HepG2 (cell line): ENCODE measurements around the gene TBCCD1. TPM values are rescaled to one million over a fixed set of nuclear protein-coding genes. Genes with fewer than 3 reads are reported as not detected.

ENCODE experiments used
- AFF4 ChIP-seq: sonication (generic); formaldehyde crosslinking; IDR thresholded peaks from 2 replicates; pipeline ENCODE4 v1.4.0; 2020; ENCODE audit warnings: missing genetic modification reagents
- ASH2L ChIP-seq: fragments of 300-600, 200-600 bp; sonication (generic); IDR thresholded peaks from 2 replicates; pipeline ENCODE4 v1.7.0; 2017; ENCODE audit warnings: low read depth, mild to moderate bottlenecking, moderate library complexity, mixed read lengths, low read length; ENCODE audit not compliant: insufficient read length
- FOXO4 ChIP-seq: sonication (generic); formaldehyde crosslinking; conservative IDR thresholded peaks from 2 replicates; pipeline ENCODE4 v1.8.1; 2023; ENCODE audit warnings: missing genetic modification reagents
- HDAC2 ChIP-seq: sonication (generic); formaldehyde crosslinking; IDR thresholded peaks from 2 replicates; pipeline ENCODE4 v1.4.0; 2020; ENCODE audit warnings: missing genetic modification reagents
- HNRNPL ChIP-seq: fragments of 200-400 bp; formaldehyde crosslinking; IDR thresholded peaks from 2 replicates; pipeline ENCODE4 v1.6.1; 2017; ENCODE audit warnings: mild to moderate bottlenecking, low read depth, low read length
- NFIC ChIP-seq: IDR thresholded peaks from 2 replicates; pipeline ENCODE4 v1.6.1; 2012; ENCODE audit warnings: mild to moderate bottlenecking, low read length, inconsistent platforms
- NR2F1 ChIP-seq, 2 experiments: fragments of 450-650 bp in 1 of 2; formaldehyde crosslinking in 1 of 2; IDR thresholded peaks; 2 replicates each; pipeline versions ENCODE4 v1.5.0 to v1.6.1; 2016 to 2020; ENCODE audit warnings: mild to moderate bottlenecking in 1 of 2, missing compliant biosample characterization in 1 of 2, missing genetic modification reagents in 1 of 2, moderate library complexity in 1 of 2
- PAF1 ChIP-seq: IDR thresholded peaks from 2 replicates; pipeline ENCODE4 v1.6.1; 2016; ENCODE audit warnings: missing genetic modification reagents, missing compliant biosample characterization
- TARDBP ChIP-seq: sonication (generic); formaldehyde crosslinking; IDR thresholded peaks from 2 replicates; pipeline ENCODE4 v1.8.0; 2022; ENCODE audit warnings: mild to moderate bottlenecking, missing genetic modification reagents
- TRIM24 ChIP-seq: sonication (generic); formaldehyde crosslinking; IDR thresholded peaks from 2 replicates; pipeline ENCODE4 v1.8.0; 2022; ENCODE audit warnings: mild to moderate bottlenecking, missing genetic modification reagents
- ZBTB37 ChIP-seq: sonication (generic); formaldehyde crosslinking; IDR thresholded peaks from 2 replicates; pipeline ENCODE4 v1.4.0; 2020; ENCODE audit warnings: mild to moderate bottlenecking, missing genetic modification reagents
- ZKSCAN8 ChIP-seq: IDR thresholded peaks from 2 replicates; pipeline ENCODE4 v1.6.1; 2016; ENCODE audit warnings: borderline replicate concordance, missing genetic modification reagents, missing compliant biosample characterization
- ZMAT3 ChIP-seq: sonication (generic); formaldehyde crosslinking; conservative IDR thresholded peaks from 2 replicates; pipeline ENCODE4 v1.7.0; 2021; ENCODE audit warnings: missing genetic modification reagents
- ZNF484 ChIP-seq: sonication (generic); formaldehyde crosslinking; IDR thresholded peaks from 2 replicates; pipeline ENCODE4 v1.5.1; 2020; ENCODE audit warnings: mild to moderate bottlenecking, low read depth, missing genetic modification reagents, borderline replicate concordance
- ZNF687 ChIP-seq: sonication (generic); formaldehyde crosslinking; IDR thresholded peaks from 2 replicates; pipeline ENCODE4 v1.5.1; 2020; ENCODE audit warnings: mild to moderate bottlenecking, missing genetic modification reagents, moderate library complexity
- ZNF784 ChIP-seq: sonication (generic); formaldehyde crosslinking; IDR thresholded peaks from 2 replicates; pipeline ENCODE4 v1.5.1; 2020; ENCODE audit warnings: missing genetic modification reagents, mild to moderate bottlenecking, borderline replicate concordance
- polyA plus RNA-seq, 8 experiments: library from polyadenylated mRNA; depleted of rRNA in 3 of 8; stranded (reverse) in 7 of 8; unstranded in 1 of 8; fragments of >200 nt; fragmentation: Illumina TruSeq in 4 of 8; extraction: Trizol in 4 of 8; gene quantifications; 2 replicates each; pipeline versions ENCODE4 v1.2.1 to v1.2.3, GENCODE V29; 2011 to 2016; ENCODE audit warnings: low read depth in 4 of 8, missing spikeins in 1 of 8, mixed read lengths in 1 of 8; ENCODE audit not compliant: insufficient read depth in 1 of 8
- total RNA-seq, 5 experiments: library from RNA; depleted of rRNA; stranded (reverse); fragments of >200 nt; fragmentation: Illumina TruSeq; extraction: Trizol; gene quantifications; 2 replicates each; pipeline ENCODE4 v1.2.3, GENCODE V29; 2016; ENCODE audit warnings: low read depth in 1 of 5
- TF ChIP-seq, protein P1 (sequence below): IDR thresholded peaks from 2 replicates; pipeline ENCODE4 v1.6.1; 2012; ENCODE audit warnings: inconsistent platforms

Gene TBCCD1
- total and polyA plus RNA-seq, 2 of the 13 experiments (the other 11 are each of a cell fraction or from before 2014, with no cell fraction given) = 13.6 to 16.2 TPM

- TF ChIP-seq ZKSCAN8 (CRISPR knock-in tag) = 0 out of 2 replicates have a peak, but pooled peaks have one; percentile 41
- no peak for TF ChIP-seq PAF1 (CRISPR knock-in tag)
- TF ChIP-seq, protein P1, sequence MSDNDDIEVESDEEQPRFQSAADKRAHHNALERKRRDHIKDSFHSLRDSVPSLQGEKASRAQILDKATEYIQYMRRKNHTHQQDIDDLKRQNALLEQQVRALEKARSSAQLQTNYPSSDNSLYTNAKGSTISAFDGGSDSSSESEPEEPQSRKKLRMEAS = peak; percentile 61; the same call in 1 of the 2 replicates
- TF ChIP-seq NR2F1 (CRISPR knock-in tag; IDR thresholded peaks at IDR 0.05) = peak in 1 of 2 experiments; percentile 69; a peak in 1 of 4 replicates
- TF ChIP-seq ZNF687 (CRISPR knock-in tag) = peak; percentile 86
- TF ChIP-seq ZNF784 (CRISPR knock-in tag) = no peak
- no peak for TF ChIP-seq AFF4 (CRISPR knock-in tag)
- 0 out of 2 replicates have a peak, but pooled peaks have one; percentile 19 for TF ChIP-seq HNRNPL
- peak; percentile 53 for TF ChIP-seq ASH2L
- TF ChIP-seq FOXO4 (CRISPR knock-in tag) = no peak
- peak; percentile 42; the same call in 1 of the 2 replicates for TF ChIP-seq HDAC2 (CRISPR knock-in tag)
- no peak for TF ChIP-seq TRIM24 (CRISPR knock-in tag)
- peak; percentile 65; the same call in 1 of the 2 replicates for TF ChIP-seq ZMAT3 (CRISPR knock-in tag)
- no peak for TF ChIP-seq ZNF484 (CRISPR knock-in tag)
- no peak for TF ChIP-seq TARDBP (CRISPR knock-in tag)
- no peak for TF ChIP-seq NFIC
- TF ChIP-seq ZBTB37 = peak; percentile 71; the same call in 1 of the 2 replicates
Observed at GRCh38 chr3:186594591-186595113, 27.5 kb upstream of the TBCCD1 start (continued).
